Keratinocyte (primary cell): ENCODE measurements around the gene ZNF761.

Experiments used
- EZH2 ChIP-seq: IDR thresholded peaks from one replicate; pipeline ENCODE4 v1.6.1; 2012; ENCODE audit warnings: inconsistent platforms, mild to moderate bottlenecking, low read length, moderate library complexity
- TF ChIP-seq, protein P1 (sequence below), 3 experiments: IDR thresholded peaks in 1 of 3; conservative IDR thresholded peaks in 1 of 3; optimal IDR thresholded peaks in 1 of 3; 2 replicates in 2 of 3; 3 replicates in 1 of 3; pipeline versions ENCODE3 to v1.5.1; 2011; ENCODE audit warnings: low read length in 3 of 3, mild to moderate bottlenecking in 3 of 3, moderate library complexity in 2 of 3, control low read depth in 1 of 3, inconsistent platforms in 1 of 3; ENCODE audit not compliant: insufficient read depth in 2 of 3; ENCODE audit errors: extremely low read depth in 1 of 3

DNA sequence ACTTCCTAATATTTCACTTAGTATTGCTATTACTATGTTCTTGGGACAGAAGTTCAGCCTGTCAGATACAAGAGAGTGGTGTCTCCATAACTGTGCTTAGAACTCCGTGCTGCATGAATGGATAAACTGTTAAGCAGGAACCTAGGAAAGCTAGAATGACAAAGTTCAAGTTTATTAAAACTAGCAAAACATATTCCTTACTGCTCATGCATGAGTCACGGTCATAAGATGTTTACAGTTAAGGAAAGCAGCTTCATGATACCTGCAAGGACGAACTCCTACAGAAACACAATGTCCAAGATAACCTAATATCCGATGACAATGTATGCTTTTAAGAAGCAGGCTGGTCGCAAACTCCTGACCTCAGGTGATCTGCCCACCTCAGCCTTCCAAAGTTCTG lies 42.9 kb upstream of the ZNF761 start:
- TF ChIP-seq, protein P1, sequence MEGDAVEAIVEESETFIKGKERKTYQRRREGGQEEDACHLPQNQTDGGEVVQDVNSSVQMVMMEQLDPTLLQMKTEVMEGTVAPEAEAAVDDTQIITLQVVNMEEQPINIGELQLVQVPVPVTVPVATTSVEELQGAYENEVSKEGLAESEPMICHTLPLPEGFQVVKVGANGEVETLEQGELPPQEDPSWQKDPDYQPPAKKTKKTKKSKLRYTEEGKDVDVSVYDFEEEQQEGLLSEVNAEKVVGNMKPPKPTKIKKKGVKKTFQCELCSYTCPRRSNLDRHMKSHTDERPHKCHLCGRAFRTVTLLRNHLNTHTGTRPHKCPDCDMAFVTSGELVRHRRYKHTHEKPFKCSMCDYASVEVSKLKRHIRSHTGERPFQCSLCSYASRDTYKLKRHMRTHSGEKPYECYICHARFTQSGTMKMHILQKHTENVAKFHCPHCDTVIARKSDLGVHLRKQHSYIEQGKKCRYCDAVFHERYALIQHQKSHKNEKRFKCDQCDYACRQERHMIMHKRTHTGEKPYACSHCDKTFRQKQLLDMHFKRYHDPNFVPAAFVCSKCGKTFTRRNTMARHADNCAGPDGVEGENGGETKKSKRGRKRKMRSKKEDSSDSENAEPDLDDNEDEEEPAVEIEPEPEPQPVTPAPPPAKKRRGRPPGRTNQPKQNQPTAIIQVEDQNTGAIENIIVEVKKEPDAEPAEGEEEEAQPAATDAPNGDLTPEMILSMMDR (optimal IDR thresholded peaks at IDR 0.05 in 1 of 3, IDR thresholded peaks at IDR 0.05 in 1 of 3, conservative IDR thresholded peaks at IDR 0.05 in 1 of 3; ENCODE audit: extremely low read depth in 1 of 3, insufficient read depth in 2 of 3, low read length in 3 of 3): no peak
- no peak for TF ChIP-seq EZH2
